H1 (cell line): ENCODE measurements around the gene FASN. TPM values are rescaled to one million over a fixed set of nuclear protein-coding genes. Genes with fewer than 3 reads are reported as not detected.

Experiments
- BACH1 ChIP-seq: IDR thresholded peaks from 2 replicates; pipeline ENCODE4 v1.6.1; 2012; ENCODE audit warnings: low read length, improper control_type of control experiment
- BCL11A ChIP-seq, 2 experiments: IDR thresholded peaks; one replicate each; pipeline ENCODE4 v1.6.1; 2011; ENCODE audit warnings: low read depth in 2 of 2, low read length in 2 of 2, mild to moderate bottlenecking in 2 of 2
- CBX8 ChIP-seq: fragments of 300-800, 300-1000 bp; sonication (generic); IDR thresholded peaks from 2 replicates; pipeline ENCODE4 v1.7.1; 2016; ENCODE audit warnings: low read depth, low read length, borderline replicate concordance
- CREB1 ChIP-seq: IDR thresholded peaks from 2 replicates; pipeline ENCODE4 v1.6.1; 2012; ENCODE audit warnings: inconsistent platforms
- CTBP2 ChIP-seq: IDR thresholded peaks from 2 replicates; pipeline ENCODE4 v1.7.0; 2011; ENCODE audit warnings: borderline replicate concordance, mild to moderate bottlenecking, moderate library complexity, mixed read lengths, low read length; ENCODE audit not compliant: insufficient read depth, insufficient read length
- EZH2 ChIP-seq: fragments of 200-600 bp; sonication (generic); IDR thresholded peaks from 2 replicates; pipeline ENCODE4 v1.7.1; 2012; ENCODE audit warnings: low read depth, mild to moderate bottlenecking, moderate library complexity, low read length, inconsistent platforms; ENCODE audit not compliant: severe bottlenecking
- FOSL1 ChIP-seq: IDR thresholded peaks from 2 replicates; pipeline ENCODE4 v1.6.1; 2011; ENCODE audit warnings: mild to moderate bottlenecking, low read depth, low read length, moderate library complexity; ENCODE audit not compliant: insufficient read depth
- GABPA ChIP-seq: IDR thresholded peaks from 2 replicates; pipeline ENCODE4 v1.6.1; 2011; ENCODE audit warnings: mild to moderate bottlenecking, low read length, moderate library complexity, borderline replicate concordance; ENCODE audit not compliant: insufficient read depth
- GTF2F1 ChIP-seq: IDR thresholded peaks from 2 replicates; pipeline ENCODE4 v1.6.1; 2012; ENCODE audit warnings: low read depth, low read length, improper control_type of control experiment, borderline replicate concordance
- HDAC6 ChIP-seq: IDR thresholded peaks from one replicate; pipeline ENCODE4 v1.7.1; 2012; ENCODE audit warnings: low read depth, mild to moderate bottlenecking, inconsistent platforms, low read length, moderate library complexity
- KDM1A ChIP-seq: fragments of 200-600, 300-600 bp; sonication (generic); IDR thresholded peaks from 2 replicates; pipeline ENCODE4 v1.7.1; 2016; ENCODE audit warnings: mild to moderate bottlenecking, low read length, borderline replicate concordance
- KDM5A ChIP-seq: fragments of 200-600 bp; IDR thresholded peaks from 2 replicates; pipeline ENCODE4 v1.7.1; 2012; ENCODE audit warnings: mild to moderate bottlenecking, low read length, inconsistent platforms, mixed read lengths
- PHF8 ChIP-seq: fragments of 200-600 bp; sonication (generic); conservative IDR thresholded peaks from 2 replicates; pipeline ENCODE4 v1.7.1; 2012; ENCODE audit warnings: low read depth, mild to moderate bottlenecking, inconsistent platforms, low read length, moderate library complexity
- POLR2AphosphoS5 ChIP-seq: IDR thresholded peaks from 2 replicates; pipeline ENCODE4 v1.6.1; 2011; ENCODE audit warnings: low read depth, low read length
- POU5F1 ChIP-seq: IDR thresholded peaks from 2 replicates; pipeline ENCODE4 v1.6.1; 2011; ENCODE audit warnings: low read depth, mild to moderate bottlenecking, low read length, moderate library complexity
- RNF2 ChIP-seq: fragments of 200-900, 300-1000 bp; sonication (generic); IDR thresholded peaks from 2 replicates; pipeline ENCODE4 v1.7.1; 2016; ENCODE audit warnings: borderline replicate concordance, low read depth, mild to moderate bottlenecking, antibody characterized with exemption, low read length; ENCODE audit not compliant: poor library complexity, severe bottlenecking; ENCODE audit errors: missing control alignments
- RXRA ChIP-seq: IDR thresholded peaks from 2 replicates; pipeline ENCODE4 v1.6.1; 2011; ENCODE audit warnings: low read depth, mild to moderate bottlenecking, low read length, moderate library complexity; ENCODE audit not compliant: insufficient read depth
- SAP30 ChIP-seq: fragments of 300-600 bp; sonication (generic); IDR thresholded peaks from 2 replicates; pipeline ENCODE4 v1.7.1; 2012; ENCODE audit warnings: low read length, moderate library complexity, mild to moderate bottlenecking, inconsistent platforms; ENCODE audit not compliant: insufficient read depth, insufficient replicate concordance
- SIX5 ChIP-seq: IDR thresholded peaks from 2 replicates; pipeline ENCODE4 v1.6.1; 2011; ENCODE audit warnings: mild to moderate bottlenecking, low read depth, low read length
- SP4 ChIP-seq: IDR thresholded peaks from 2 replicates; pipeline ENCODE4 v1.6.1; 2012; ENCODE audit warnings: low read length, inconsistent platforms
- TEAD4 ChIP-seq: IDR thresholded peaks from 2 replicates; pipeline ENCODE4 v1.6.1; 2012; ENCODE audit warnings: low read depth, low read length, inconsistent platforms, mixed read lengths
- ZNF274 ChIP-seq: IDR thresholded peaks from 2 replicates; pipeline ENCODE4 v1.7.0; 2012; ENCODE audit warnings: low read length, borderline replicate concordance; ENCODE audit errors: extremely low read depth
- polyA plus RNA-seq, 7 experiments: library from polyadenylated mRNA; depleted of rRNA in 3 of 7; stranded (reverse) in 5 of 7; unstranded in 2 of 7; fragments of >200 nt in 5 of 7; fragments of 200-250 nt in 2 of 7; gene quantifications; 1 replicate in 5 of 7; 2 replicates in 1 of 7; 4 replicates in 1 of 7; pipeline versions ENCODE4 v1.2.1 to v1.2.3, GENCODE V29; 2011 to 2013; ENCODE audit warnings: missing spikeins in 2 of 7, mixed read lengths in 2 of 7
- total RNA-seq: library from RNA; stranded (reverse); fragmentation: NEBNext Ultra II Directional; extraction: Animal tissue kit (Norgen Biotek cat#: 25700); gene quantifications from 2 replicates; pipeline ENCODE4 v1.2.1, GENCODE V29; 2021
- TF ChIP-seq, protein P1 (sequence below): IDR thresholded peaks from 2 replicates; pipeline ENCODE4 v1.6.1; 2012; ENCODE audit warnings: inconsistent platforms

The FASN gene
- total and polyA plus RNA-seq, 2 of the 8 experiments (the other 6 are each of a cell fraction or from before 2014, with no cell fraction given): 143 to 561 TPM

DNA sequence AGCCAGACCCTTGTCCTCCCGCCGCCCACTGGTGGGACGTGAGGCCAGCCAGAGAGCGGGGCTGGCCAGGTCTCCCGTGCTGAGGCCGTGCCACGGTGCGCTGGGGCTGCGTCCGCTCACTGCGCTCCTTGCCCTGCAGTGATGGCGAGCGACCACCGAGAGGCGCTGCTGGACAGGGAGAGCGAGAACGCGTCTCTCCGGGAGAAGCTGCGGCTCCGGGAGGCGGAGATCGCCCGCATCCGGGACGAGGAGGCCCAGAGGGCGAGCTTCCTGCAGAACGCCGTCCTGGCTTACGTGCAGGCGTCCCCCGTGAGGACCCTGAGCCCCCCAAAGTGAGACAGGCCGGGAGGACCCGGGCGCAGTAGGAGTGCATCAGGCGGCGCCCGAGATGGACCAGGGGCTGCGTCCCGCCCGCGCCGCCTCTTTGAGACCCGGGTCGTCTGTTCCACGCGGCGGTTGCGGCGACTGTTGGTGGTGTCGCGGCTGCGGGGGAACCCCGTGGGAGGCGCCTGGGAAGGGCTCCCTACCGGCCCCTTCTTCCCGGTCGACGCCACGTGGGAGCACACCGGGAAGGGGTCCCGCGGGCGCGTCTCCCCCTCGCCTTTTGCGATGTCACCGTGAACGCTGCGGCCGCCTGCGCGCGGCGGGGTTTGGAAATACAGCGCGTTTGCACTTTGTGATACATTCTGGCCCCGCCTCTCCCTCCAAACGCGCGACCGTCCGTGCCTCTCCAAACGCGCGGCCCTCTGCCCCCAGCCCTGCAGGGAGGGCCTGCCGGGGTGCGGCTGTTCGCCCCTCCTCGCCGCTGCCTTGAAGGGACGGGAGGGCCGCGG, 67.3 kb downstream of the FASN start (continued):
- TF ChIP-seq POU5F1: no peak
- no peak for TF ChIP-seq PHF8
- no peak for TF ChIP-seq CBX8
- TF ChIP-seq HDAC6: no peak
- no peak for TF ChIP-seq SP4
- peak; percentile 58 for TF ChIP-seq CREB1
- TF ChIP-seq RNF2: no peak
- TF ChIP-seq, protein P1, sequence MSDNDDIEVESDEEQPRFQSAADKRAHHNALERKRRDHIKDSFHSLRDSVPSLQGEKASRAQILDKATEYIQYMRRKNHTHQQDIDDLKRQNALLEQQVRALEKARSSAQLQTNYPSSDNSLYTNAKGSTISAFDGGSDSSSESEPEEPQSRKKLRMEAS: peak; percentile 40; the same call in 1 of the 2 replicates
- peak; percentile 84 for TF ChIP-seq GABPA
- TF ChIP-seq KDM5A: peak; percentile 28; the same call in 1 of the 2 replicates
- TF ChIP-seq GTF2F1: no peak
- TF ChIP-seq RXRA: no peak
- TF ChIP-seq CTBP2: no peak
- TF ChIP-seq KDM1A: no peak
- no peak for TF ChIP-seq POLR2AphosphoS5
- no peak for TF ChIP-seq TEAD4
- no peak for TF ChIP-seq FOSL1
- no peak for TF ChIP-seq BCL11A (IDR thresholded peaks at IDR 0.05; ENCODE audit: low read depth in 2 of 2, low read length in 2 of 2)
- no peak for TF ChIP-seq SIX5
- TF ChIP-seq EZH2: peak; percentile 23
- TF ChIP-seq ZNF274: no peak
- no peak for TF ChIP-seq SAP30
- peak; percentile 71; the same call in 1 of the 2 replicates for TF ChIP-seq BACH1
